ENCODE data around the gene FCRLB.
"Not testable (repeated sequence)": the region's sequence is repeated elsewhere in the genome, so short reads cannot be mapped to it uniquely, and the experiment has no call there.

FCRLB gene

DNA sequence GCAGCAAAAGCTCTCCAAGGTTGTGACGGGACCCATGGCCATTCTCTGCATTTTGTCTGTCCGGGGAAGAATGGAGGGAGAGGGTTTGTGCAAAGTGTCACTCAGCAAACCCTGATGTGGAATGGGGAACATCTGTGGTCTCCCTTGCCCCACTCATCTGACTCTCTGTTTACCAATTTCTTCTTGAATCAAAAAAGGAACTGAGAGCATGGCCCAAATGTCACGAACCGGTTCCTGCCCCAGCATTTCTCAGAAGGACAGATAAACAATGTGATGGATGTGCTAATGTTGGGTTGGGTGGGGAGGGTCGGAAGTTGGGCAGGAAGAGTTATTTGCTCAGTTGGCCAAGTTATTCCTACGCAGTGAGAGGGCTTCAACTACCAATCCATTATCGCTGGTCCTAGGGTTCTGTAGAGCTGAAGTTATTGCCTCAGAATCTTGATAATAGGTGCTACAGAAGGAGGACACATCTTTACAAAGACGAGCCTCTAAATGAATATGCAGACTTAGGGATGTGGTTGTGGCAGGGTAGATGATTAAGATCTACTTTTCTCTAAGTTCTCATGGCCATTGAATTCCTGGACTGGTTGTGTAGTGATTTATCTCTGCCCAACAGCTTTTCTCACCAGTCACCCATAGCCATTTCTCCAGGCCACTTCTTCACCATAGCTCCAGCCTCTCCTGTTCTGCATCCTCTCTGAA is 18.7 kb downstream of the FCRLB start:
- no peak for DNase-seq (ENCODE audit: low read depth, low spot score)

- DNase-seq (ENCODE audit: low read depth, low spot score): no peak
Measured at GRCh38 chr1:161740921-161741320, 19.6 kb downstream of the FCRLB start.

GRCh38 chr1:161743231-161743630 is 21.9 kb downstream of the FCRLB start:
- no peak for DNase-seq (ENCODE audit: low read depth, low spot score)

DNA sequence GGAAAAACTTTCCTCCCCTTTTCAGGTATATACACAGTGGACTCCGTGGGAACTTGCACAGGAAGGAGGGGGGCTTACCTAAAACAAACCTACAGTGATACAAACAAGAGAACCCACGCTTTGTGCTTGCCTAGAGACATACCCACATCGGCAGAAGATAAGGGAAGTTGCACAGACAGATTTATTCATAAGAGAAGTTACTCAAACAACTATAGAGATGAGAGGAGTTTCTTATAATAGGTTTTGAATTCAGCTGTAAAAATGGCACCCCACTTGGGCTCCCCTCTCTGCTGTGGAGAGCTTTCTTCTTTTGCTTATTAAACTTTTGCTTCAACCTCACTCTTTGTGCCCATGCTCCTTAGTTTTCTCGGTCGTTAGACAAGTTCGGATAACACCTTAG is 26.5 kb downstream of the FCRLB start:
- no peak for DNase-seq (ENCODE audit: low read depth, low spot score)

DNA sequence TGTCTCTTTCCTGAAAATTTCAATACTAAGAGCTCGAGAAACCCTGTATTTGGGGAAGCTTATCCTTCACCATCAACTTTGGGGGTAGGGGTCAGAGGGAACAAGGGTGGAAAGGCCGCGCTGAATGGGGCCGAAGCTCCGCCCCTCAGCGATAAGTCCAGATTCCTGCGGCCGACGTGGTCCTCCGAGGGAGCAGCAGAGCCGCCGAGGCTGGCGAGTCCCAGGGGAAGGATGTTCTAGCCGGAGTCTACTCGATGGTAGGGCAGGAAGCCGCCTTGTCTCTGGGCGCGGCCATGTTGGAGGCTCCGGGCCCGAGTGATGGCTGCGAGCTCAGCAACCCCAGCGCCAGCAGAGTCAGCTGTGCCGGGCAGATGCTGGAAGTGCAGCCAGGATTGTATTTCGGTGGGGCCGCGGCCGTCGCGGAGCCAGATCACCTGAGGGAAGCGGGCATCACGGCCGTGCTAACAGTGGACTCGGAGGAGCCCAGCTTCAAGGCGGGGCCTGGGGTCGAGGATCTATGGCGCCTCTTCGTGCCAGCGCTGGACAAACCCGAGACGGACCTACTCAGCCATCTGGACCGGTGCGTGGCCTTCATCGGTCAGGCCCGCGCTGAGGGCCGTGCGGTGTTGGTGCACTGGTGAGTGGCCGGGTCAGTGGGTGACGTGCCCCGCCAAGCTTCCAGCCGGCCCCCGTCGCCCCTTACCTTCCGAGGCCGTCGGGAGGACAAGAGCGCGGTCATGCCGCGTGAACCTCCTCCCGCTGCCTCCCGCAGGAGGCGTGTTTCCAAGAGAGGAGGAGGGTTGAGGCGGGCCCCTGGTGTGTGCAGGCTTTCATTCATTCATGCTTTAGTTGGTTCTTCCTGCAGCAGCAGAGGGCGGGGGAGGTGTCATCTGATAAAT is 28.4 kb downstream of the FCRLB start, which contains the start of gene DUSP12:
Gene DUSP12 (plus strand): TSS at position 278 of the 899 bp plus-strand sequence. CDS start 16 bp downstream, at position 294.
- peak; percentile 74 for DNase-seq (ENCODE audit: low read depth, low spot score)

DNA sequence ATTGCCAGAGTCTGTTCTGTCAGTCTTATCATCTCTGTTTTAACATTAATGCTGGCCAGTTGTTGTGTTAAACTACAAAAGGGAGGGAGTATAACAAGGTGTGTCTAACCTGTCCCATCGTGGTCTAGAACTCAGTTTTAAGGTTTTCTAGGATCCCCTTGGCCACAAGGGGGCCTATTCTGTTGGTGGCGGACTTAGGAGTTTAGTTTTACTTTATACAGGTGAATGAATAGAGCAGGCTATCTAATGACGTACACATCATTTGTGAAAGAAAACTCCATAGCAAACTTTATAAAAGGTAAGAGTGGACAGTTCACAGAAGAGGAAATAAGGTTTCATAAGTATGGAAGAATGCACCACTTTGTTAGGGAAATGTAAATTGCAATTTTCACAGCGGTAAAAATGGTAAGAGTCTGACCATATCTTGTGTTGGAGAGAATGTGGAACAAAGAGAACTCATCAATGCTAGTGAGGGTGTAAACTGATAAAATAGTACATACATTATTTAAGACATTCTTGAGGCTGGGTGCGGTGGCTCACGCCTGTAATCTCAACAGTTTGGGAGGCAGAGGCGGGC is 42.3 kb downstream of the FCRLB start:
- DNase-seq (ENCODE audit: low read depth, low spot score): no peak

- peak; percentile 57 for DNase-seq (ENCODE audit: low read depth, low spot score)
Measured at GRCh38 chr1:161766102-161766981, 45.0 kb downstream of the FCRLB start, which contains the start of gene ATF6. TSS of gene ATF6 (plus strand) at chr1:161766320. CDS start at chr1:161766361, 41 bp downstream.

DNA sequence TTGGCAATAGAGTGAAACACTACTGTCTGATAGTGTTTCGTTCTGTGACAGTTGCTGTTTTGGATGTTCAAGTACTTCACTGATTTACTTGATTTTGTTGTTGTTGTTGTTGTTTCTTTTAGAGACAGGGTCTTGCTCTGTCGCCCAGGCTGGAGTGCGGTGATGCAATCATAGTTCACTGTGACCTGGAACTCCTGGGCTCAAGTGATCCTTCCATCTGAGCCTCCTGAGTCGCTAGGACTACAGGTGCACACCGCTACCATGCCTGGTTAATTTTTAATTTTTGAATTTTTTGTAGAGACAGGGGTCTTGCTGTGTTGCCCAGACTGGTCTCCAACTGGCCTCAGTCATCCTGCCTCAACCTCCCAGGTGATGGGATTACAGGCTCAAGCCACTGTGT is 47.1 kb downstream of the FCRLB start:
- no peak for DNase-seq (ENCODE audit: low read depth, low spot score)

DNA sequence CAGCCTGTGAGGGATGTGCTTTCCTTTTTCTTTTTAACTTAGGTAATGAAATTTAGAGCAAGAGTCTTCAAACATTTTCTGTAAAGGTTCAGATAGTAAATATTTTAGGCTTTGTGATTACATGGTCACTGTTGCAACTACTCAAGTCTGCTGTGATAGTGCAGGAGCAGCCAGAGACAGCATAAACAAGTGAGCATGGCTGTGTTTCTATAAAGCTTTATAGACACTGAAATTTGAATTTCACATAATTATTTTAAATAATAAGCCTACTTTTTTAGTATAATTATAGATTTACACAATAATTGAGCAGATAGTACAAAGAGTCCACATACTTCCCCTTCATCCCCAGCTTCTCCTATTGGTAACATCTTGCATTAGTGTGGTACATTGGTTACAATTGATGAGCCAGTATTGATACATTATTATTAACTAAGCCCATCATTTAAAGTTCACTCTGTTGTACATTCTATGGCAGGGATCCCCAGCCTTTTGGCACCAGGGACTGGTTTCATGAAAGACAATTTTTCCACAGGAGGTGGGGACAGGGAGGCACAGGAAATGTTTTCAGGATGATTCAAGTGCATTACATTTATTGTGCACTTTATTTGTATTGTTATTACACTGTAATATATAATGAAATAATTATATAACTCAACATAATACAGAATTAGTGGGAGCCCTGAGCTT is 47.8 kb downstream of the FCRLB start:
- no peak for DNase-seq (ENCODE audit: low read depth, low spot score)

DNA sequence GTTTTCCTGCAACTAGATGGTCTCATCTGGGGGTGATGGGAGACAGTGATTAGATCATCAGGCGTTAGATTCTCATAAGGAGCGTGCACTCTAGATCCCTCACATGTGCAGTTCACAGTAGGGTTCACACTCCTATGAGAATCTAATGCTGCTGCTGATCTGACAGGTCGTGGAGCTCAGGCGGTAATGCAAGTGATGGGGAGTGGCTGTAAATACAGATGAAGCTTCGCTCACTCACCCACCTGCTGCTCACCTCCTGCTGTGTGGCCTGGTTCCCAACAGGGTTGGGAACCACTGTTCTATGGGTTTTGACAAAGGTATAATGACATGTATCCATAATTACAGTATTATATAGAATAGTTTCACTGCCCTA is 48.3 kb downstream of the FCRLB start:
- not testable (repeated sequence) for DNase-seq (ENCODE audit: low read depth, low spot score)

- no peak for DNase-seq (ENCODE audit: low read depth, low spot score)
Measured at GRCh38 chr1:161770250-161770649, 48.9 kb downstream of the FCRLB start.

GRCh38 chr1:161771161-161771560 is 49.8 kb downstream of the FCRLB start:
- no peak for DNase-seq (ENCODE audit: low read depth, low spot score)

DNA sequence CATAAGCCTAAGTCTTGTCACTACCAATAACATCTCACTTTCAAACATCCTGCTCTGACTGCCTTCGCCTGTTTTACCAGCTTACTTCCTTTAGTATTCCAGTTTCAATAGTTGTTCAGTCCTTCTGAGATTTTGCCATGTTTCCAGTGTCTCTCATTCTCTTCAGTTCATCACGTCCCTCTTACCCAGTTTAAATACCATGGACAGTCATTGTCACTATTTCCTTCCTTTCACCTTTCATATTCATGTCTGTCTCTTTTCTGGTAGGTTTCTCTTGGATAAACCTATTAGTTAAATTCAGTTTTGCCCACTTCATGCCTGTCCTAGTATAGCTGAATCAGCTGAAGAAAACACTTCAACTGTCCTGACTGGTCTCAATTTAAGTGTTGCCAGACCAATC is 50.6 kb downstream of the FCRLB start:
- no peak for DNase-seq (ENCODE audit: low read depth, low spot score)

DNA sequence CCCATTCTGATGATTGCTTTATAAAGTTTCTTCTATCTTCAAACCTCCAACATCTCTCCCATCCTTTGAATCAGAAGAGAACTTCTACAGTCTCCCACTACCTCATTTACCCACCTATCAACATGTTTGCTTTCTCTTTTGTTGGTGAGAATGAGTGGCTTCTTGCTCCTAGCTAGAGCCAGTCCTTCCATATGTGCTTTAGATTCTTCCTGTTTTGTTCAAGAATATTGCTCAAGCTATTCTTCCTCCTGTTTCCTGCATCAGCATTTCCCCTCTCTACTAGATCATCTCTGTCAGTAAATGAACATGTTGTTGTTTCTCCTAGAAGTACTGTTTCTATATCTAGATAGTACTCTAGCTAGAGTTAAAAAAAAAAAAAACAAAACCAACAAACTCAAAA is 51.1 kb downstream of the FCRLB start:
- DNase-seq (ENCODE audit: low read depth, low spot score): no peak

- DNase-seq (ENCODE audit: low read depth, low spot score): no peak
Measured at GRCh38 chr1:161773791-161774190, 52.4 kb downstream of the FCRLB start.

- no peak for DNase-seq (ENCODE audit: low read depth, low spot score)
Measured at GRCh38 chr1:161777261-161777660, 55.9 kb downstream of the FCRLB start.

Measured in activated naive CD8-positive, alpha-beta T cell treated with anti-CD3 and anti-CD28 coated beads, Interleukin-2, amount 50 U/mL, for 16 hours (primary cell).